GM12878 (cell line): ENCODE results near the gene RAD51B. TPM values are rescaled to one million over a fixed set of nuclear protein-coding genes. Genes with fewer than 3 reads are reported as not detected.

Experiments
- ATAC-seq: fragments of 200-7000 bp; cut with Tn5 transposase; 3 replicates; pipeline ENCODE4 v1.9.1; 2020; ENCODE audit warnings: mild to moderate bottlenecking, moderate library complexity
- BruUV-seq: library from RNA; stranded (reverse); fragments of 400-500 nt; replicated peaks from 2 replicates; lab custom pipeline; 2021; lab: Mats Ljungman, UMichigan
- CTCF ChIA-PET: fragments of 300-600 bp; sonication (Branson Sonifier 250); formaldehyde crosslinking; extraction: SDS; loops from one replicate; lab custom pipeline; 2021; ENCODE audit warnings: inconsistent platforms; lab: Yijun Ruan, JAX
- POLR2A ChIA-PET: fragments of 350-600 bp; formaldehyde crosslinking; extraction: SDS; loops from one replicate; lab custom pipeline; 2021; ENCODE audit warnings: inconsistent platforms; lab: Charles Lee
- RAD21 ChIA-PET: fragments of 300-600 bp; sonication (Branson Sonifier 250); formaldehyde crosslinking; loops from one replicate; lab custom pipeline; 2023; ENCODE audit warnings: antibody characterized with exemption; ENCODE audit not compliant: unreplicated experiment; lab: Charles Lee
- SMC1A ChIA-PET: fragments of 300-600 bp; sonication (Branson Sonifier 250); formaldehyde crosslinking; loops from one replicate; lab custom pipeline; 2023; ENCODE audit not compliant: unreplicated experiment, uncharacterized antibody; lab: Charles Lee
- DNase-seq: peaks from one replicate; pipeline ENCODE4 v3.0.0-alpha.2; 2011; ENCODE audit warnings: low read depth, low spot score
- FAIRE-seq: peaks from 3 replicates; lab custom pipeline; 2011; peaks lifted over from hg19 to GRCh38; lab: Jason Lieb, UNC
- H2AFZ ChIP-seq: 2 replicates; pipeline ENCODE4 v1.6.0; 2011; ENCODE audit warnings: low read depth, low read length, control low read depth; ENCODE audit not compliant: control insufficient read depth
- H3K27ac ChIP-seq: 2 replicates; pipeline ENCODE4 v1.5.1; 2011; ENCODE audit warnings: control low read depth; ENCODE audit not compliant: control insufficient read depth, insufficient read depth
- H3K27me3 ChIP-seq, 2 experiments: replicated peaks in 1 of 2; 2 replicates each; pipeline versions ENCODE4 v1.6.0 to v1.6.1; 2011; ENCODE audit warnings: low read length in 1 of 2; ENCODE audit not compliant: control insufficient read depth in 2 of 2, insufficient read depth in 2 of 2
- H3K36me3 ChIP-seq, 2 experiments: 2 replicates each; pipeline ENCODE4 v1.5.1; 2011; ENCODE audit warnings: low read length in 1 of 2; ENCODE audit not compliant: control insufficient read depth in 2 of 2, insufficient read depth in 2 of 2
- H3K4me1 ChIP-seq: 2 replicates; pipeline ENCODE4 v1.6.1; 2011; ENCODE audit warnings: mild to moderate bottlenecking, low read length, moderate library complexity, mixed read lengths; ENCODE audit not compliant: control insufficient read depth, insufficient read depth
- H3K4me2 ChIP-seq: 2 replicates; pipeline ENCODE4 v1.6.0; 2011; ENCODE audit warnings: control low read depth; ENCODE audit not compliant: control insufficient read depth, insufficient read depth
- H3K4me3 ChIP-seq: fragments of 200-600 bp; sonication (generic); 2 replicates; pipeline ENCODE4 v1.5.1; 2016
- H3K79me2 ChIP-seq: 2 replicates; pipeline ENCODE4 v1.6.0; 2011; ENCODE audit warnings: low read length; ENCODE audit not compliant: control insufficient read depth, insufficient read depth
- H3K9ac ChIP-seq: 2 replicates; pipeline ENCODE4 v1.8.0; 2011; ENCODE audit warnings: low read length, control low read depth, mixed read lengths; ENCODE audit not compliant: control insufficient read depth, insufficient read depth
- H3K9me3 ChIP-seq: replicated peaks from 3 replicates; pipeline ENCODE4 v1.5.1; 2011; ENCODE audit warnings: mild to moderate bottlenecking, low read length; ENCODE audit not compliant: control insufficient read depth, insufficient read depth
- H4K20me1 ChIP-seq: 2 replicates; pipeline ENCODE4 v1.6.0; 2011; ENCODE audit not compliant: control insufficient read depth, insufficient read depth
- CEBPB ChIP-seq, 2 experiments: fragments of 150-350 bp in 1 of 2; IDR thresholded peaks; 2 replicates each; pipeline ENCODE4 v1.6.1; 2012 to 2014; ENCODE audit warnings: low read depth in 2 of 2, low read length in 2 of 2, borderline replicate concordance in 1 of 2, inconsistent platforms in 1 of 2
- GATAD2B ChIP-seq: fragments of 450-650 bp; conservative IDR thresholded peaks from 2 replicates; pipeline ENCODE4 v1.6.1; 2017; ENCODE audit warnings: low read depth, mild to moderate bottlenecking, moderate library complexity
- MTA2 ChIP-seq: fragments of 450-650 bp; IDR thresholded peaks from 2 replicates; pipeline ENCODE4 v1.6.1; 2016; ENCODE audit warnings: low read depth, mild to moderate bottlenecking, moderate library complexity
- MYC ChIP-seq: IDR thresholded peaks from 2 replicates; pipeline ENCODE4 v1.6.1; 2011; ENCODE audit warnings: mild to moderate bottlenecking, low read length, moderate library complexity, inconsistent platforms; ENCODE audit not compliant: insufficient read depth, insufficient replicate concordance, insufficient read length, severe bottlenecking
- TAF1 ChIP-seq: IDR thresholded peaks from 2 replicates; pipeline ENCODE4 v1.6.1; 2011; ENCODE audit warnings: mild to moderate bottlenecking, low read depth, low read length, borderline replicate concordance
- YY1 ChIP-seq: IDR thresholded peaks from 2 replicates; pipeline ENCODE4 v1.6.1; 2011; ENCODE audit warnings: low read depth, mild to moderate bottlenecking, low read length
- ZNF274 ChIP-seq: IDR thresholded peaks from one replicate; pipeline ENCODE4 v1.8.0; 2011; ENCODE audit not compliant: insufficient read length, insufficient read depth
- ZNF384 ChIP-seq: IDR thresholded peaks from 2 replicates; pipeline ENCODE4 v1.6.1; 2012; ENCODE audit warnings: low read depth, mild to moderate bottlenecking, low read length, improper control_type of control experiment, borderline replicate concordance
- whole genome bisulfite sequencing: methylation state at CpG from one replicate; pipeline ENCODE4 v1.1.6; 2016; ENCODE audit warnings: low lambda C conversion rate; ENCODE audit not compliant: insufficient replicate concordance, insufficient coverage; ENCODE audit errors: missing lambda C conversion rate; 5-methylcytosine and 5-hydroxymethylcytosine counted together
- in situ Hi-C: fragments of 300-500 bp; cut with MboI; formaldehyde crosslinking; loops from 9 replicates; pipeline ENCODE4 v1.14.3; 2018; ENCODE audit warnings: mixed read lengths
- intact Hi-C: fragments of 100-400 bp; cut with micrococcal nuclease; formaldehyde crosslinking; loops from one replicate; pipeline ENCODE4 v1.14.2; 2022; ENCODE audit not compliant: unreplicated experiment
- polyA plus RNA-seq, 11 experiments: library from polyadenylated mRNA; depleted of rRNA in 4 of 11; unstranded in 6 of 11; stranded (reverse) in 5 of 11; fragments of >200 nt; fragmentation: Nextera tagmentation in 4 of 11; fragmentation: Illumina TruSeq in 1 of 11; extraction: Ambion mirVana in 4 of 11; extraction: Trizol in 1 of 11; gene quantifications; 1 replicate in 1 of 11; 2 replicates in 10 of 11; pipeline versions ENCODE4 v1.2.1 to v1.2.3, GENCODE V29; 2011 to 2016; ENCODE audit warnings: inconsistent platforms in 2 of 11, missing spikeins in 2 of 11, low read depth in 1 of 11
- total RNA-seq, 4 experiments: library from RNA; depleted of rRNA in 3 of 4; stranded (reverse); fragments of >200 nt in 3 of 4; fragmentation: Illumina TruSeq in 1 of 4; extraction: Trizol in 1 of 4; gene quantifications; 2 replicates each; pipeline versions ENCODE4 v1.2.1 to v1.2.3, GENCODE V29; 2013 to 2021
- TF ChIP-seq, protein P1 (sequence below): IDR thresholded peaks from 2 replicates; pipeline ENCODE4 v1.6.1; 2012; ENCODE audit warnings: low read length, inconsistent platforms
- TF ChIP-seq, protein P2 (sequence below): IDR thresholded peaks from 2 replicates; pipeline ENCODE4 v1.6.1; 2012; ENCODE audit warnings: low read depth, low read length, improper control_type of control experiment
- TF ChIP-seq, protein P3 (sequence below): IDR thresholded peaks from 2 replicates; pipeline ENCODE4 v1.6.1; 2011; ENCODE audit warnings: low read depth, mild to moderate bottlenecking, low read length, moderate library complexity, borderline replicate concordance; ENCODE audit errors: extremely low read depth

The RAD51B gene
- total and polyA plus RNA-seq, 10 of the 15 experiments (the other 5 are each of a cell fraction or from before 2014, with no cell fraction given) = 9.8 to 26.8 (median 21.3) TPM

DNA sequence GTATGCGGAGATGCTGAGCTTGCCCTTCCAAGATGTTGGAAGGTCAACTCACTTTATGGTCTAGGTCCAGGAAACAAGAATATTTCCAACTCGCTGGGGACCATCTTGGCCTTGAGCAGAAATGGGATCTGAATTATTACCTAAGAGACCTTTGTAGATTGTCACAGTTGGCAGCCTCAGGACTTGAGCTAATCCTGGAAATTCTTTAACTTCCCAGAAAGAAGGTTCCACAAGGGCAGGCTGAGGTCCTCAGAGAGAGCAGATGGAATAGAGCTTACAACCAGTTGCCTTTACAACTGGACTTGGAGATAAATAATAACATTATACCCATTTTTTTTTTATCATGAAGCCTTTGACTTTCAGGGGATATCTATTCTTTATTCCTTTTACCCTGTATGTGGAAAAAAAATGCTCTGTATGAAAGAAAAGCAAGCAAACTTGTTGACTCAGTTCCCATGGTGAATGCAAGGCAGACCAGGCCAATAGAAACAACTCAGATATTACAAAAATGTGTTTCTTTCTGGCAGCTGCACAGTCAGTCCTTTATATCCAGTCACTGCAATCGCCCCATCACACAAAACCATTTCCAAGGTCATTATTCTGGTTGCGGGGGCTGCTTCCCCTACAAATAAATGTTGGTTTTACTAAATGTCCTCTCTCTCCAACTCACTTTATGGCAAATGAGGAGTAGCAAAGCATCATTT lies 571.9 kb downstream of the RAD51B start:
- ChIA-PET RAD21 (interaction anchor here (0.8 to 1.1 kb wide), 2 partner anchors 9 to 10 kb away, joined by 3 to 5 read pairs; no protein-coding TSS in a partner anchor), SMC1A (interaction anchor here (1.1 to 4.3 kb wide), 5 partner anchors 9 to 88 kb away, joined by 3 to 23 read pairs (median 4); no protein-coding TSS in a partner anchor), POLR2A (no interaction called here), CTCF (interaction anchor here (0.8 to 2.6 kb wide), 2 partner anchors 9 kb away, joined by 3 to 12 read pairs; no protein-coding TSS in a partner anchor)
- Histone ChIP-seq H3K4me2 (no peak overlapping the region), H3K4me3 (no peak overlapping the region), H3K36me3 (no peaks in the 10 kb centered on the region), H3K27ac (no peak overlapping the region), H2AFZ (no peak overlapping the region), H3K27me3 (no peaks in the 10 kb centered on the region), H3K4me1 (peaks cover 18% of the 10 kb centered on the region), H3K79me2 (no peaks in the 10 kb centered on the region), H3K9ac (no peak overlapping the region), H4K20me1 (no peaks in the 10 kb centered on the region), H3K9me3 (no peaks in the 10 kb centered on the region)
- intact Hi-C loops = no loop called here
- no peak for FAIRE-seq
- 96% methylated on average over 4 of the region's 4 CpGs for WGBS
- BruUV-seq = no TSS peak
- DNase-seq = no peak
- TF ChIP-seq, protein P1, sequence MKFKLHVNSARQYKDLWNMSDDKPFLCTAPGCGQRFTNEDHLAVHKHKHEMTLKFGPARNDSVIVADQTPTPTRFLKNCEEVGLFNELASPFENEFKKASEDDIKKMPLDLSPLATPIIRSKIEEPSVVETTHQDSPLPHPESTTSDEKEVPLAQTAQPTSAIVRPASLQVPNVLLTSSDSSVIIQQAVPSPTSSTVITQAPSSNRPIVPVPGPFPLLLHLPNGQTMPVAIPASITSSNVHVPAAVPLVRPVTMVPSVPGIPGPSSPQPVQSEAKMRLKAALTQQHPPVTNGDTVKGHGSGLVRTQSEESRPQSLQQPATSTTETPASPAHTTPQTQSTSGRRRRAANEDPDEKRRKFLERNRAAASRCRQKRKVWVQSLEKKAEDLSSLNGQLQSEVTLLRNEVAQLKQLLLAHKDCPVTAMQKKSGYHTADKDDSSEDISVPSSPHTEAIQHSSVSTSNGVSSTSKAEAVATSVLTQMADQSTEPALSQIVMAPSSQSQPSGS = no peak
- TF ChIP-seq YY1 = no peak
- TF ChIP-seq, protein P2, sequence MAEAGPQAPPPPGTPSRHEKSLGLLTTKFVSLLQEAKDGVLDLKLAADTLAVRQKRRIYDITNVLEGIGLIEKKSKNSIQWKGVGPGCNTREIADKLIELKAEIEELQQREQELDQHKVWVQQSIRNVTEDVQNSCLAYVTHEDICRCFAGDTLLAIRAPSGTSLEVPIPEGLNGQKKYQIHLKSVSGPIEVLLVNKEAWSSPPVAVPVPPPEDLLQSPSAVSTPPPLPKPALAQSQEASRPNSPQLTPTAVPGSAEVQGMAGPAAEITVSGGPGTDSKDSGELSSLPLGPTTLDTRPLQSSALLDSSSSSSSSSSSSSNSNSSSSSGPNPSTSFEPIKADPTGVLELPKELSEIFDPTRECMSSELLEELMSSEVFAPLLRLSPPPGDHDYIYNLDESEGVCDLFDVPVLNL = no peak
- TF ChIP-seq ZNF384 = no peak
- no peak for TF ChIP-seq GATAD2B
- TF ChIP-seq CEBPB (IDR thresholded peaks at IDR 0.05; ENCODE audit: borderline replicate concordance in 1 of 2, low read depth in 2 of 2, low read length in 2 of 2) = no peak
- no peak for TF ChIP-seq MYC
- TF ChIP-seq MTA2 = no peak
- no peak for TF ChIP-seq ZNF274
- TF ChIP-seq TAF1 = no peak
- TF ChIP-seq, protein P3, sequence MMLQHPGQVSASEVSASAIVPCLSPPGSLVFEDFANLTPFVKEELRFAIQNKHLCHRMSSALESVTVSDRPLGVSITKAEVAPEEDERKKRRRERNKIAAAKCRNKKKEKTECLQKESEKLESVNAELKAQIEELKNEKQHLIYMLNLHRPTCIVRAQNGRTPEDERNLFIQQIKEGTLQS = no peak
- in situ Hi-C loops = no loop called here
- no peak for ATAC-seq
